NCI-H146 treated with DMSO at 0.1 percent for 48 hours (cell line): ENCODE results near the gene ELMO1.
"Not testable (repeated sequence)": the region's sequence is repeated elsewhere in the genome, so short reads cannot be mapped to it uniquely, and the experiment has no call there.

Experiments
- DNase-seq: peaks from one replicate; lab custom pipeline; 2025; ENCODE audit not compliant: unreplicated experiment; lab: John Stamatoyannopoulos, UW

The ELMO1 gene

GRCh38 chr7:37150180-37150579, 298.5 kb downstream of the ELMO1 start:
- DNase-seq, result no peak

DNA sequence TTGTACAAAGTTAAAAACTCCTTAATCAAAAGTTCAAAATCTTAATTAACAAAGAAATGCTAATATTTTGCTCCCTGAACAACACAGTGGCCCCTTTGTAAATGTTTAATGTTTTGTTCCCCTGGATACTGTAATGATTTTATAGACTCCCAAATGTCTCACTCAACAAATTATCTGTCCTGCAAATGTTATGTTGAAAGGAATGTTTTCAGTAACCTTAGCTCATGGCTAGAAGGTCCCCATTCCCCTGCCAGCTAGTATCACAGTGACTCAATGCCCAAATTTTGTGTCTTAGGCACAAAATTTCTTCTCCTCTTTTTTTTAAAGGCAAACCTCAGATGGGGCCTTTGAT, 298.9 kb downstream of the ELMO1 start:
- DNase-seq, result no peak

- DNase-seq, result no peak
Observed at GRCh38 chr7:37149051-37149772, 299.5 kb downstream of the ELMO1 start.

- peak; percentile 54 for DNase-seq
Observed at GRCh38 chr7:37145682-37146081, 303.0 kb downstream of the ELMO1 start.

GRCh38 chr7:37144423-37144822, 304.2 kb downstream of the ELMO1 start:
- DNase-seq, result no peak

DNA sequence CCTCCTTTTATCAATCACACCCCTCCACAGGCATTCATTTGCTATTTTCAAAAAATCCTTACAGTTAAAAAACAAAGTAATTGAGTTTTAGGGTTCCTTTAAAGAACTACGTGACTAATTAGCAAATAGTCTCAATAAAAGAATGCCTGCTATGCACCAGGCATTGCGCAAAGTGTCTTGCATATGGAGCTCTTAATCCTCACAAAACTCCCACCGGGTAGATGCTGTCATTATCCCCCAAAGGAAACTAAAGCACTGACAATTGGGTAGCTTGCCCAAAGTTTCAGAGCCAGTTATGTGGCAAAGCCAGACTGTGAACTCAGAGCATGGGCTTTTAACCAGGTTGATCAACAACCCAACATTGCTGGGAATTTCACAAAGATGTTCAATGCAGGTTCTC, 305.7 kb downstream of the ELMO1 start:
- DNase-seq, result no peak

DNA sequence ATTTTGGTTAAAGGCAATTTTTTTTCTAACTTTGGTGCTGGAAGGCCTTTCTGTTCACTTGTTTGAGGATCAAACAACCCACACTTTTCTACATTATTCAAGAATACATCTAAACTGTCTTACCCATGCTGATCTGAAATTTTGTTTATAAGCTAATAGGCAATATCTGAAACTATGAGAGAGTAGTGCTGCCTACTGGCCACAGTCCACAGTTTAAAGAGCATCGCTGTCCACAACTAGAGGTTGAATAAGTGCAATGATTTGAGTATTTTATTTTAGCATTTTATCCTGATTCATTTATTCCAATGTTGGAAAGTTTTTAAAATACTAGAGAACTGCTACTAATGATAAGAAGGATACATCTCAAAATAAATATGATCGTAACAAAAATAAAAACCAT, 306.9 kb downstream of the ELMO1 start:
- no peak for DNase-seq

DNA sequence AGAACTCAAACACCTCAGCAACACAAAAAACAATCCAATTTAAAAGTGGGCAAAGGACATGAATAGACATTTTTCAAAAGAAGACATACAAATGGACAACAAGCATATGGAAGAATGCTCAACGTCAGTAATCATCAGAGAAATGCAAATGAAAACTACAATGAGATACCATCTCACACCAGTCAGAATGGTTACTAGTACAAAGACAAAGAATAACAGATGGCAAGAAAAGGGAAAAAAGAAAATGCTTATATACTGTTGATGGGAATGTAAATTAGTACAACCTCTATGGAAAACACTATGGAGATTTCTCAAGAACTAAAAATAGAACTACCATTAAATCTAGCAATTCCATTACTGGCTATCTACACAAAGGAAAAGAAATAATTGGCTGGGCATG, 314.8 kb downstream of the ELMO1 start:
- DNase-seq, result not testable (repeated sequence)

GRCh38 chr7:37131855-37132254, 316.8 kb downstream of the ELMO1 start:
- DNase-seq, result no peak

- DNase-seq, result no peak
Observed at GRCh38 chr7:37129035-37129425, 319.6 kb downstream of the ELMO1 start.

DNA sequence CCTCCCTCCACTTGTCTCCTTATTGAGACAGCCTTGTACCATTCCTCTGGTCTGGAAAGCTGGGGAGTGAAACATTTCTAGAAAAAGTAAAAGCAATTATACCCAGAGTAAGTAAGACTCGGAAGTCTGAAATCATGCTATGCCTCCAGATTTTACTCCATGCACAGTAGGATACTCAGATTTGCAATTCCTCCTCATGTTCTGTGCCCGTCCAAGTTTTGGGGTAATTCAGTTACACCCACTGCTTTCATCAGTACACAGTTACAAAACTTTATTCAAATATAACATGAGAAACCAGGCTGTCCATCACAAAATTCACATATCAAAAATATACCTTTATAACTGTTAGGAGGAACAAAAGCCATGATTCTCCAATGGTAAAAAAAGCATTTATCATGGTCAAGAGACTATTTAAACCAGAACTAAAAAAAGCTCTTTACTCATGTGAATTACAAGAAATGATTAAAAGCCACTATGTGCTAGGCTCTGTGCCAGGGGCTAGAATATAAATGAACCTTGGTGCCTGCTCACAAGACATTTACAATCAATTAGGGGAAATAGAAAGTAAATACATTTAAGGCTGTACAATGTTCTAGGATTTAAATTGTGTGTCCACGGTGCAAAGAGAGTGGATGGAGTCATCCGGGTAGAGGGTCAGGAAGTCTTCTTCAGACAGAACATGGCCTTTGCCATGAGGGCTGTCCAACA, 320.2 kb downstream of the ELMO1 start:
- DNase-seq, result no peak

DNA sequence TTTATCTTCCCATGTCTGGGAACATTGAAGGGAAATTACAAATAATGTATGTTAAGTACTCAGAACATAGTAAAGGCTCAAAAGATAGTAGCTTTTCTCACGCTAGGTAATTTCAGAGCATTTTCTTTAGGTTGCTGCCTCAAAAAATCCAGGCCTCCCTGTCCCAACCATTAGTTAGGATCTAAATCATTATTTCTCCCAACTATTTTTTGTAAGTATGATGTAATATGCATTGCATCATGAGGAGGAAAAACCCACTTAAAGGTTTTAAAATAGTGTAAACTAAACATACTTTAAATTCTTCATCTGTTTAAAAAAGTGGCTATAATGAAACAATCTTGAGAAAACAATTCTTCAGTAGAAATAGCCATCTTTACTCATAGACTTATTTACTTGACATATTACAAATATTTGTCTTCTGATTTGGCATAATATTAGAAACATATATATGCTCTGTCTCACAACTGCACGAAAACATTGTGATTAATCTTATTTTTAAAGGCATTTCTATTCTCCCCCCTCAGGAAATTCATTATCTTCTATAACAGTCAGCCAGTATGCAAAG, 329.3 kb downstream of the ELMO1 start:
- no peak for DNase-seq

DNA sequence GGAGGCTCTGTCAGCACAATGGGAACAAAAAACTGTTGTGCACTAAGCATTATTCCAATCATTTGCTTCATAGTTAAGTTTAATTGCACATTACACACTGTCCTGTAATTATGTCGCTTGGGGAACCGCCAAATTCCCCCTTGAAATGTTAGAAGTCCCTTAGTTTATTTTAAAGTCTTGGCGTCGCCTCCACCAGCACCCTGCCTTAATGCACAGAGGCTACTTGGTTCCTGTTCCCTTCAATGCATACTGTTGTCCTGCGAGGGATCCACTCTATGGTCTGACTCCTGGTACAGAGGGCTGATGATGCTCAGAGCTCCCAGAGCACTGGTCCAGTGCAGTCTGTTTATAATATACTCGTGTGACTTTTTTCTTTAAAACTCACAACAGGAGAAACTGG, 330.7 kb downstream of the ELMO1 start:
- no peak for DNase-seq

GRCh38 chr7:37117292-37117691, 331.4 kb downstream of the ELMO1 start:
- DNase-seq, result no peak

GRCh38 chr7:37116093-37116701, 332.5 kb downstream of the ELMO1 start:
- DNase-seq, result no peak

DNA sequence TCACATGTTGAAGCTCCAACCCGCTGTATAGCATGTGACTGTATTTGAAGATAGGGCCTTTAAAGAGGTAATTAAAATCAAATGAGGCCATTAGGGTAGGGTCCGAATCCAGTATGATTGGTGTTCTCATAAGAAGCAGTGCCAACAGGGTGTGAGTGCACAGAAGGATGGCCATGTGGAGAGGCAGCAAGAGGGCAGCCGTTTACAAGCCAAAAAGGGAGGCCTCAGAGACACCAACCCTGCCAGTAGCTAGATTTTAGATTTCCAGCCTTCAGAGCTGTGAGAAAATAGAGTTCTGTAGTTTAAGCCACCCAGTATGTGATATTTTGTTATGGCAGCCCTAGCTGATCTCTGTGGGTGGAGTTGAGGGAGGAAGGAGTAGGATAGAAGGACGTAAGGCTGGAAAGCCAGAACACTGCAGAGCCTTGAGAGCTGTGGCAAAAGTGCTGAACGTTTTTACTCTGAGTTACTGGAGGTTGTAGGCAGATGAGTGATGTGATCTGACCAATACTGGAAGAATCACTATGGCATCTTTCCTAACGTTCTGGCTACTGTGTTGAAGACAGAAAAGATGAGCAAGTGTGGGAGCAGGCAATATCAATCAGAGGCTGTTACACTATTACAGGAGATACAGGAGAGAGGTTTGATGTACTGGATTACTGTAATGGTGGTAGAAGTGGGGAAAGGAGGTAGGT, 334.9 kb downstream of the ELMO1 start:
- no peak for DNase-seq

GRCh38 chr7:37112876-37113275, 335.8 kb downstream of the ELMO1 start:
- no peak for DNase-seq

DNA sequence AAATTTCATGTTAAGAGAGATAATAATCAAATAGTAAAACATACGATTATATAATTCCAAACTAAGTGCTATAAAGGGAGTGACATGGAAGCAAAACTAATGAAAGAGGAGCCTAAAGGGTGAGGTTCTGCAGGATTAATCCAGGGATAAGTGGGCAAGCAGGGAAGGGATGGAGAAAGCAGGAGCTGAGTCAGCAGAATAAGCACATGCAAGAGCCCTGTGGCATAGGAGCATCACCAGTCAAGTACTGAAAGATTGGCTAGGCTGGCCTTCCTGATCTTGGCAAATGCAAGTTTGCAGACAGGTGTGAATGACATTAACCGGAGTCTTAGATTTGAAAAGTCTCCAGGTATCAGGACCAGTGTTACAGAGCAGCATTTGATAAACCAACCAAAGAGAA, 336.4 kb downstream of the ELMO1 start:
- no peak for DNase-seq

DNA sequence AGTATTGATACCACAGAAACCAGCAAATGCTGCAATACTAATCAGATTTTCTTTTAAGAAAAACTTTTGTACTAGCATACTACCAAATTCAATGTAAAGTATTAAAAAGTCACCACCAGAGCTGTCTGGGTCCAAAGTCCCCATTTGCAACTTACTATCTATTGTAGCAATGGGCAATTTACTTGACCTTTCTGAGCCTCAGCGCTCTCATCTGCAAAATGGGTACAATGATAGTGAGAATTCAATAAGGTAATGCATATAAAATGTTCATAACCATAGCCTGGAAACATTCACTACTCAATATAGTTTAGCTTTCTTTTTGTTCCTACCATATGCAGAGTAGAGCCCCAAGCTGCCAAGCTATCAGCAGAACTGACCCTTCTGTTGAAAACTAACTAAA, 337.2 kb downstream of the ELMO1 start:
- no peak for DNase-seq

DNA sequence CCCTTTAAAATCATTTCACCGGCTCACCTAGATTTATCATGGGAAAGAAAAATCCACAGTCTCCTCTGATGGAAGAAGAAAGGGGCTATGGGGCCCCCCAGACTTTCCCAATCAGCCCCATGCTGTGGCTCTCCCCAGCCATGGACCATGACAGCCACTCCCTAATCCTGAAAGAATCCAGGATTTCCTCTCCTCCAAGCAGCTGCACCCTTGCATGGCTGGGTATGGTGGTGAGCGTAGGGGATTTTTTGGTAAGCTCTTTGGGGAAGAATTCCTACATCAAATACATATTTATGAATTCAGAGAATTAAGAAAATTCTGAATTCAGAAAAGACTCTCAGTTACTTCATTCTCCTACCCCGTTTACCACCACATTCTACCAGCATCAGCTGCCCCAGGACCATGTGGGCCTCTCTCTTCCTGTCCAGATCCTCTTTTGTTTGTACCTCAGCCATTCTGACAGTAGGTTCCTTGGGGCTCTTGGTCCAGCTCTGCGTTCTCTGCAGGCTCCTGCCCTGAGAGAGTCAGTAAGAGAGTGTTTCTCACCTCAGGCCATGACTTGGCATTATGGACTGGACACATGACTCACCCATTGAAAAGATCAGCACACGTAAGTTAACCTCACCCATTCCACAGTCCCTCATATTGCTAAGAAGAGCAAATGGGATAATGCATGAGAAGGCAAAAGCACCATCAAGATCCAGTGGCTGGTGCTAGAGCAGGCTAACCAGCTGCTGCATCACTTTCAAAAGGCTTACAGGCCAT, 337.8 kb downstream of the ELMO1 start:
- DNase-seq, result no peak

GRCh38 chr7:37109843-37110242, 338.8 kb downstream of the ELMO1 start:
- no peak for DNase-seq
